H1 (cell line): Measurements from ENCODE around the gene FOXN4. TPM values are rescaled to one million over a fixed set of nuclear protein-coding genes. Genes with fewer than 3 reads are reported as not detected.

Experiments
- CTCF ChIA-PET: fragments of 300-600 bp; sonication (Branson Sonifier 250); formaldehyde crosslinking; loops from one replicate; lab custom pipeline; 2021; ENCODE audit not compliant: partially characterized antibody; lab: Charles Lee
- POLR2A ChIA-PET: fragments of 300-600 bp; sonication (Branson Sonifier 250); formaldehyde crosslinking; loops from one replicate; lab custom pipeline; 2021; ENCODE audit warnings: inconsistent platforms; ENCODE audit not compliant: partially characterized antibody; lab: Charles Lee
- DNase-seq, 2 experiments: peaks; one replicate each; pipeline versions ENCODE4 v3.0.0 to v3.0.0-alpha.2; 2010 to 2022; ENCODE audit warnings: low spot score in 2 of 2, low read depth in 1 of 2, mixed read lengths in 1 of 2
- FAIRE-seq: peaks from 2 replicates; lab custom pipeline; 2011; peaks lifted over from hg19 to GRCh38; lab: Jason Lieb, UNC
- H2AFZ ChIP-seq: 2 replicates; pipeline ENCODE4 v1.8.1; 2012; ENCODE audit warnings: low read length, inconsistent platforms
- H2AK5ac ChIP-seq: 2 replicates; pipeline ENCODE4 v1.6.1; 2013; ENCODE audit warnings: low read depth, low read length
- H2BK120ac ChIP-seq: replicated peaks from 2 replicates; pipeline ENCODE3; 2013; ENCODE audit warnings: low read depth, low read length, inconsistent platforms
- H2BK12ac ChIP-seq: 2 replicates; pipeline ENCODE4 v1.6.1; 2013; ENCODE audit warnings: low read depth, low read length
- H2BK15ac ChIP-seq: 2 replicates; pipeline ENCODE4 v1.6.1; 2013; ENCODE audit warnings: low read length
- H2BK20ac ChIP-seq: 2 replicates; pipeline ENCODE4 v1.6.1; 2013; ENCODE audit warnings: low read length
- H2BK5ac ChIP-seq: 2 replicates; pipeline ENCODE4 v1.6.1; 2013; ENCODE audit warnings: low read depth, low read length
- H3K14ac ChIP-seq: 2 replicates; pipeline ENCODE4 v1.6.1; 2013; ENCODE audit warnings: inconsistent platforms; ENCODE audit not compliant: insufficient read length
- H3K18ac ChIP-seq: 2 replicates; pipeline ENCODE4 v1.6.1; 2013; ENCODE audit warnings: low read length; ENCODE audit errors: extremely low read depth
- H3K23ac ChIP-seq: 2 replicates; pipeline ENCODE4 v1.6.1; 2013; ENCODE audit warnings: inconsistent platforms; ENCODE audit not compliant: insufficient read length
- H3K23me2 ChIP-seq: 2 replicates; pipeline ENCODE4 v1.6.1; 2013; ENCODE audit warnings: low read depth, low read length
- H3K27ac ChIP-seq: 2 replicates; pipeline ENCODE4 v1.6.1; 2011; ENCODE audit warnings: low read depth, low read length, inconsistent platforms
- H3K27me3 ChIP-seq, 4 experiments: replicated peaks in 1 of 4; 1 replicate in 1 of 4; 2 replicates in 3 of 4; pipeline versions ENCODE4 v1.6.1 to v1.8.1; 2011 to 2013; ENCODE audit warnings: low read length in 3 of 4, mild to moderate bottlenecking in 3 of 4, inconsistent platforms in 2 of 4, mixed read lengths in 2 of 4, moderate library complexity in 1 of 4; ENCODE audit not compliant: control insufficient read depth in 3 of 4, insufficient read depth in 3 of 4; ENCODE audit errors: extremely low read depth in 1 of 4
- H3K36me3 ChIP-seq, 4 experiments: 2 replicates each; pipeline versions ENCODE4 v1.6.1 to v1.8.1; 2011 to 2013; ENCODE audit warnings: mild to moderate bottlenecking in 4 of 4, low read length in 3 of 4, moderate library complexity in 2 of 4, control low read depth in 1 of 4, inconsistent platforms in 1 of 4; ENCODE audit not compliant: insufficient read depth in 4 of 4, control insufficient read depth in 2 of 4
- H3K4ac ChIP-seq: replicated peaks from 2 replicates; pipeline ENCODE3; 2013; ENCODE audit warnings: low read length, low read depth, mixed read lengths, inconsistent platforms; ENCODE audit not compliant: insufficient read length
- H3K4me1 ChIP-seq, 4 experiments: replicated peaks in 1 of 4; 1 replicate in 1 of 4; 2 replicates in 3 of 4; pipeline versions ENCODE4 v1.6.1 to v1.8.1; 2011 to 2013; ENCODE audit warnings: low read length in 3 of 4, inconsistent platforms in 2 of 4, mixed read lengths in 1 of 4; ENCODE audit not compliant: insufficient read depth in 4 of 4, control insufficient read depth in 3 of 4
- H3K4me2 ChIP-seq, 2 experiments: 2 replicates each; pipeline versions ENCODE4 v1.6.1 to v1.8.1; 2011 to 2013; ENCODE audit warnings: low read depth in 2 of 2, low read length in 2 of 2, control low read depth in 1 of 2, inconsistent platforms in 1 of 2, mild to moderate bottlenecking in 1 of 2; ENCODE audit not compliant: insufficient read depth in 1 of 2
- H3K4me3 ChIP-seq, 4 experiments: fragments of 200-600, 300-600 bp in 1 of 4; sonication (generic), shearing (Covaris generic), sonication (Bioruptor Twin) in 1 of 4; 2 replicates each; pipeline versions ENCODE4 v1.5.1 to v1.8.1; 2011 to 2016; ENCODE audit warnings: low read length in 4 of 4, low read depth in 3 of 4, control low read depth in 2 of 4, inconsistent platforms in 2 of 4, mild to moderate bottlenecking in 2 of 4, mixed read lengths in 1 of 4, moderate library complexity in 1 of 4; ENCODE audit not compliant: insufficient read depth in 2 of 4; ENCODE audit errors: extremely low read depth in 1 of 4
- H3K56ac ChIP-seq: replicated peaks from 2 replicates; pipeline ENCODE3; 2013; ENCODE audit warnings: low read depth, mild to moderate bottlenecking, mixed read lengths, low read length, inconsistent platforms; ENCODE audit not compliant: insufficient read length
- H3K79me1 ChIP-seq: 2 replicates; pipeline ENCODE4 v1.6.1; 2013; ENCODE audit warnings: low read depth, low read length, control low read depth
- H3K79me2 ChIP-seq, 2 experiments: 2 replicates each; pipeline versions ENCODE4 v1.6.1 to v1.8.1; 2012 to 2013; ENCODE audit warnings: low read length in 2 of 2, mild to moderate bottlenecking in 2 of 2, inconsistent platforms in 1 of 2; ENCODE audit not compliant: insufficient read depth in 2 of 2, control insufficient read depth in 1 of 2
- H3K9ac ChIP-seq, 4 experiments: replicated peaks in 1 of 4; 1 replicate in 1 of 4; 2 replicates in 3 of 4; pipeline versions ENCODE4 v1.6.1 to v1.8.1; 2011 to 2013; ENCODE audit warnings: low read depth in 3 of 4, low read length in 3 of 4, control low read depth in 2 of 4, mild to moderate bottlenecking in 2 of 4, moderate library complexity in 2 of 4, inconsistent platforms in 1 of 4; ENCODE audit errors: extremely low read depth in 1 of 4
- H3K9me3 ChIP-seq, 2 experiments: 2 replicates each; pipeline versions ENCODE4 v1.6.1 to v1.8.1; 2012 to 2013; ENCODE audit warnings: mild to moderate bottlenecking in 2 of 2, moderate library complexity in 2 of 2, control low read depth in 1 of 2, inconsistent platforms in 1 of 2, low read depth in 1 of 2, low read length in 1 of 2, mixed read lengths in 1 of 2; ENCODE audit not compliant: insufficient read depth in 2 of 2
- H4K20me1 ChIP-seq, 2 experiments: replicated peaks in 1 of 2; 2 replicates each; pipeline versions ENCODE3 to v1.8.1; 2011 to 2013; ENCODE audit warnings: inconsistent platforms in 2 of 2, low read length in 2 of 2, mild to moderate bottlenecking in 1 of 2; ENCODE audit not compliant: insufficient read depth in 2 of 2, control insufficient read depth in 1 of 2
- H4K5ac ChIP-seq: 2 replicates; pipeline ENCODE4 v1.6.1; 2013; ENCODE audit warnings: low read length, low read depth, mixed read lengths, inconsistent platforms; ENCODE audit not compliant: insufficient read length
- H4K8ac ChIP-seq: 2 replicates; pipeline ENCODE4 v1.8.0; 2013; ENCODE audit warnings: mild to moderate bottlenecking, moderate library complexity, low read length, inconsistent platforms; ENCODE audit not compliant: insufficient read depth; ENCODE audit errors: extremely low read depth
- H4K91ac ChIP-seq: replicated peaks from 2 replicates; pipeline ENCODE3; 2013; ENCODE audit warnings: low read length, mixed read lengths, inconsistent platforms; ENCODE audit not compliant: insufficient read length
- BRCA1 ChIP-seq: IDR thresholded peaks from 2 replicates; pipeline ENCODE4 v1.6.1; 2012; ENCODE audit warnings: low read depth, low read length, improper control_type of control experiment
- CBX8 ChIP-seq: fragments of 300-800, 300-1000 bp; sonication (generic); IDR thresholded peaks from 2 replicates; pipeline ENCODE4 v1.7.1; 2016; ENCODE audit warnings: low read depth, low read length, borderline replicate concordance
- CHD2 ChIP-seq: IDR thresholded peaks from 2 replicates; pipeline ENCODE4 v1.6.1; 2012; ENCODE audit warnings: low read length, improper control_type of control experiment
- CTBP2 ChIP-seq: IDR thresholded peaks from 2 replicates; pipeline ENCODE4 v1.7.0; 2011; ENCODE audit warnings: borderline replicate concordance, mild to moderate bottlenecking, moderate library complexity, mixed read lengths, low read length; ENCODE audit not compliant: insufficient read depth, insufficient read length
- EGR1 ChIP-seq: IDR thresholded peaks from 2 replicates; pipeline ENCODE4 v1.6.1; 2011; ENCODE audit warnings: low read depth, low read length, borderline replicate concordance
- EZH2 ChIP-seq: fragments of 200-600 bp; sonication (generic); IDR thresholded peaks from 2 replicates; pipeline ENCODE4 v1.7.1; 2012; ENCODE audit warnings: low read depth, mild to moderate bottlenecking, moderate library complexity, low read length, inconsistent platforms; ENCODE audit not compliant: severe bottlenecking
- GABPA ChIP-seq: IDR thresholded peaks from 2 replicates; pipeline ENCODE4 v1.6.1; 2011; ENCODE audit warnings: mild to moderate bottlenecking, low read length, moderate library complexity, borderline replicate concordance; ENCODE audit not compliant: insufficient read depth
- GTF2F1 ChIP-seq: IDR thresholded peaks from 2 replicates; pipeline ENCODE4 v1.6.1; 2012; ENCODE audit warnings: low read depth, low read length, improper control_type of control experiment, borderline replicate concordance
- KDM5A ChIP-seq: fragments of 200-600 bp; IDR thresholded peaks from 2 replicates; pipeline ENCODE4 v1.7.1; 2012; ENCODE audit warnings: mild to moderate bottlenecking, low read length, inconsistent platforms, mixed read lengths
- RXRA ChIP-seq: IDR thresholded peaks from 2 replicates; pipeline ENCODE4 v1.6.1; 2011; ENCODE audit warnings: low read depth, mild to moderate bottlenecking, low read length, moderate library complexity; ENCODE audit not compliant: insufficient read depth
- SP2 ChIP-seq: IDR thresholded peaks from 2 replicates; pipeline ENCODE4 v1.6.1; 2012; ENCODE audit warnings: mild to moderate bottlenecking, low read length, inconsistent platforms
- SUZ12 ChIP-seq: fragments of 200-600 bp; sonication (generic); IDR thresholded peaks from 2 replicates; pipeline ENCODE4 v1.6.1; 2012; ENCODE audit warnings: mild to moderate bottlenecking, inconsistent platforms, low read length, moderate library complexity, mixed read lengths
- TAF7 ChIP-seq: optimal IDR thresholded peaks from 2 replicates; pipeline ENCODE3; 2011; ENCODE audit warnings: low read depth, mild to moderate bottlenecking, inconsistent platforms, low read length, moderate library complexity, borderline replicate concordance
- TEAD4 ChIP-seq: IDR thresholded peaks from 2 replicates; pipeline ENCODE4 v1.6.1; 2012; ENCODE audit warnings: low read depth, low read length, inconsistent platforms, mixed read lengths
- WGBS, 2 experiments: shearing (Covaris generic) in 1 of 2; methylation state at CpG; one replicate each; pipeline versions ENCODE4 v1.1.6 to v1.1.7; 2013 to 2015; ENCODE audit warnings: low lambda C conversion rate in 2 of 2, mixed read lengths in 2 of 2, inconsistent platforms in 1 of 2, low coverage in 1 of 2, missing lambda C conversion rate in 1 of 2; ENCODE audit not compliant: insufficient replicate concordance in 2 of 2, insufficient coverage in 1 of 2, insufficient read length in 1 of 2; ENCODE audit errors: extremely low coverage in 1 of 2, missing lambda C conversion rate in 1 of 2; 5-methylcytosine and 5-hydroxymethylcytosine counted together
- polyA plus RNA-seq, 7 experiments: library from polyadenylated mRNA; depleted of rRNA in 3 of 7; stranded (reverse) in 5 of 7; unstranded in 2 of 7; fragments of >200 nt in 5 of 7; fragments of 200-250 nt in 2 of 7; gene quantifications; 1 replicate in 5 of 7; 2 replicates in 1 of 7; 4 replicates in 1 of 7; pipeline versions ENCODE4 v1.2.1 to v1.2.3, GENCODE V29; 2011 to 2013; ENCODE audit warnings: missing spikeins in 2 of 7, mixed read lengths in 2 of 7
- total RNA-seq: library from RNA; stranded (reverse); fragmentation: NEBNext Ultra II Directional; extraction: Animal tissue kit (Norgen Biotek cat#: 25700); gene quantifications from 2 replicates; pipeline ENCODE4 v1.2.1, GENCODE V29; 2021

FOXN4 gene
- total and polyA plus RNA-seq, 2 of the 8 experiments (the other 6 are each of a cell fraction or from before 2014, with no cell fraction given) = 0.26 to 0.29 TPM

DNA sequence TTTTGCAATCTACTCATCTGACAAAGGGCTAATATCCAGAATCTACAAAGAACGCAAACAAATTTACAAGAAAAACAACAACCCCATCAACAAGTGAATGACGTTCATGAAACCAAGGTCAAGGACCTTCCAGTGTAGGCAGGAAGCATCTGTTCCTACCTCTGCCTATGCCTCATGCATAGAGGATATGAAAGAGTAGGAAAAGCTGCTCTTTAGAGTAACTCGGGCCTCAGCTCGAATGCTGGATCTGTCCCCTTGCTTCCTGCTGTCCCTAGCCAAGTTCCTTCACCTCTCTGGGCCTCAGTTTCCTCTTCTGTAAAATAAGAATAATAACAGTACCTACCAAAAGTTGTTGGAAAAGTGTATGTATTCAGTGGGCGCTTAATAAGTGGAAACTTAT, 65.0 kb downstream of the FOXN4 start:
- Histone ChIP-seq H2AK5ac (no peak overlapping the region), H3K18ac (no peak overlapping the region), H3K4me3 (no peak overlapping the region), H3K9me3 (no peaks in the 10 kb centered on the region), H3K9ac (no peak overlapping the region), H2BK15ac (no peak overlapping the region), H3K14ac (no peak overlapping the region), H3K4me1 (no peaks in the 10 kb centered on the region), H4K5ac (no peak overlapping the region), H3K36me3 (peaks cover 0 to 17% (median 5%) of the 10 kb centered on the region in 4 experiments; a peak in 6 of 8 replicates), H3K4me2 (no peak overlapping the region), H3K27me3 (no peaks in the 10 kb centered on the region), H2BK20ac (no peak overlapping the region), H2BK120ac (no peak overlapping the region), H3K23me2 (no peaks in the 10 kb centered on the region), H4K91ac (no peak overlapping the region), H3K56ac (no peak overlapping the region), H2BK5ac (no peak overlapping the region), H3K23ac (no peak overlapping the region), H3K27ac (no peak overlapping the region), H4K20me1 (peaks cover 0 to 1% of the 10 kb centered on the region in 2 experiments), H3K4ac (no peak overlapping the region), H2BK12ac (no peak overlapping the region), H4K8ac (no peak overlapping the region), H3K79me1 (no peaks in the 10 kb centered on the region), H2AFZ (no peak overlapping the region), H3K79me2 (no peaks in the 10 kb centered on the region)
- no peak for DNase-seq
- POLR2A ChIA-PET = no interaction called here
- no peak for TF ChIP-seq KDM5A
- no peak for TF ChIP-seq CHD2
- TF ChIP-seq RXRA = no peak
- no peak for TF ChIP-seq SUZ12
- TF ChIP-seq CTBP2 = no peak
- TF ChIP-seq BRCA1 = no peak
- no peak for TF ChIP-seq GTF2F1
- TF ChIP-seq TEAD4 = no peak
- no peak for TF ChIP-seq GABPA
- no peak for TF ChIP-seq SP2
- TF ChIP-seq CBX8 = no peak
- no peak for TF ChIP-seq EZH2
- no peak for TF ChIP-seq EGR1
- no peak for TF ChIP-seq TAF7
- WGBS, 2 experiments = 94% methylated on average over 5 of the region's 5 CpGs; no CpG with 5 or more reads in 1 of the 2 experiments
- CTCF ChIA-PET = interaction anchor here (0.6 to 5.3 kb wide), 4 partner anchors 10 to 110 kb away, joined by 3 to 22 read pairs (median 4); no protein-coding TSS in a partner anchor
- FAIRE-seq = no peak
